ENCODE data around the gene CBLN3. TPM values are rescaled to one million over a fixed set of nuclear protein-coding genes. Genes with fewer than 3 reads are reported as not detected.

CBLN3 gene
- polyA plus RNA-seq, 1 donor from 2014 or later: not detected

DNA sequence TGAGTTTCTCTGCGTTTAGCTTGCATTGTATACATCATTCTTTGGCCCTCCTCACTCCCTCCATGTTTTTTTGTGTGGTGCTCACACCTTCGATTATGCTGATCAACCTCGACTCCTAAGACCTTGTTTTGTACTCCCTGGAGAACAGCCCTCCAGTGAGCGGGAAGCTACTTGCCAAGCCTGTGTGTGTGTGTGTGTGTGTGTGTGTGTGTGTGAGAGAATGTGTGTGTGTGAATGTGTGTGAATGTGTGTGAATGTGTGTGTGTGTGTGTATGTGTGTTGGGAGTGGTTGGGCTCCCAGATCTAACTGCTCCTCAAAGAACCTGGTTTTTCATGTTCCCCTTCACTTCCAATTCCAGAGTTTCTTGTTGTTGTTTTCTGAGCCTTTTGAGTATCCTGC is 24.7 kb downstream of the CBLN3 start:
- Histone ChIP-seq H3K79me2 (replicated peaks; ENCODE audit: insufficient read depth, low read length) (peaks cover 8% of the 10 kb centered on the region), H3K9me2 (ENCODE audit: insufficient read depth, low read length) (no peaks in the 10 kb centered on the region), H3K36me3 (ENCODE audit: insufficient read depth, low read length) (no peaks in the 10 kb centered on the region), H3K9ac (ENCODE audit: low read length) (no peak overlapping the region), H3K4me3 (ENCODE audit: low read length) (no peak overlapping the region), H3K27ac (ENCODE audit: low read length) (no peak overlapping the region), H4K20me1 (ENCODE audit: insufficient read depth) (no peaks in the 10 kb centered on the region), H3K4me2 (ENCODE audit: low read length) (no peak overlapping the region), H3F3A (ENCODE audit: insufficient read depth, low read length, poor library complexity, severe bottlenecking) (no peaks in the 10 kb centered on the region), H3K9me3 (ENCODE audit: low read length) (no peaks in the 10 kb centered on the region), H2AFZ (ENCODE audit: low read depth, low read length) (no peak overlapping the region), H3K27me3 (ENCODE audit: insufficient read depth, low read depth, low read length) (no peaks in the 10 kb centered on the region)
- TF ChIP-seq MXI1 (conservative IDR thresholded peaks at IDR 0.05; ENCODE audit: poor library complexity, severe bottlenecking) (no peak), TAF1 (IDR thresholded peaks at IDR 0.05; ENCODE audit: low read depth) (no peak), RAD21 (conservative IDR thresholded peaks at IDR 0.05) (no peak), EZH2 (IDR thresholded peaks at IDR 0.05; ENCODE audit: borderline replicate concordance, insufficient read depth, low read length, poor library complexity, severe bottlenecking) (no peak), SMC3 (conservative IDR thresholded peaks at IDR 0.05; ENCODE audit: poor library complexity) (no peak), EP300 (conservative IDR thresholded peaks at IDR 0.05; ENCODE audit: poor library complexity, severe bottlenecking) (no peak), POLR2AphosphoS5 (IDR thresholded peaks at IDR 0.05) (no peak)
- TF ChIP-seq, protein P1, sequence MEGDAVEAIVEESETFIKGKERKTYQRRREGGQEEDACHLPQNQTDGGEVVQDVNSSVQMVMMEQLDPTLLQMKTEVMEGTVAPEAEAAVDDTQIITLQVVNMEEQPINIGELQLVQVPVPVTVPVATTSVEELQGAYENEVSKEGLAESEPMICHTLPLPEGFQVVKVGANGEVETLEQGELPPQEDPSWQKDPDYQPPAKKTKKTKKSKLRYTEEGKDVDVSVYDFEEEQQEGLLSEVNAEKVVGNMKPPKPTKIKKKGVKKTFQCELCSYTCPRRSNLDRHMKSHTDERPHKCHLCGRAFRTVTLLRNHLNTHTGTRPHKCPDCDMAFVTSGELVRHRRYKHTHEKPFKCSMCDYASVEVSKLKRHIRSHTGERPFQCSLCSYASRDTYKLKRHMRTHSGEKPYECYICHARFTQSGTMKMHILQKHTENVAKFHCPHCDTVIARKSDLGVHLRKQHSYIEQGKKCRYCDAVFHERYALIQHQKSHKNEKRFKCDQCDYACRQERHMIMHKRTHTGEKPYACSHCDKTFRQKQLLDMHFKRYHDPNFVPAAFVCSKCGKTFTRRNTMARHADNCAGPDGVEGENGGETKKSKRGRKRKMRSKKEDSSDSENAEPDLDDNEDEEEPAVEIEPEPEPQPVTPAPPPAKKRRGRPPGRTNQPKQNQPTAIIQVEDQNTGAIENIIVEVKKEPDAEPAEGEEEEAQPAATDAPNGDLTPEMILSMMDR (IDR thresholded peaks at IDR 0.05; ENCODE audit: poor library complexity, severe bottlenecking): no peak
- TF ChIP-seq, protein P2, sequence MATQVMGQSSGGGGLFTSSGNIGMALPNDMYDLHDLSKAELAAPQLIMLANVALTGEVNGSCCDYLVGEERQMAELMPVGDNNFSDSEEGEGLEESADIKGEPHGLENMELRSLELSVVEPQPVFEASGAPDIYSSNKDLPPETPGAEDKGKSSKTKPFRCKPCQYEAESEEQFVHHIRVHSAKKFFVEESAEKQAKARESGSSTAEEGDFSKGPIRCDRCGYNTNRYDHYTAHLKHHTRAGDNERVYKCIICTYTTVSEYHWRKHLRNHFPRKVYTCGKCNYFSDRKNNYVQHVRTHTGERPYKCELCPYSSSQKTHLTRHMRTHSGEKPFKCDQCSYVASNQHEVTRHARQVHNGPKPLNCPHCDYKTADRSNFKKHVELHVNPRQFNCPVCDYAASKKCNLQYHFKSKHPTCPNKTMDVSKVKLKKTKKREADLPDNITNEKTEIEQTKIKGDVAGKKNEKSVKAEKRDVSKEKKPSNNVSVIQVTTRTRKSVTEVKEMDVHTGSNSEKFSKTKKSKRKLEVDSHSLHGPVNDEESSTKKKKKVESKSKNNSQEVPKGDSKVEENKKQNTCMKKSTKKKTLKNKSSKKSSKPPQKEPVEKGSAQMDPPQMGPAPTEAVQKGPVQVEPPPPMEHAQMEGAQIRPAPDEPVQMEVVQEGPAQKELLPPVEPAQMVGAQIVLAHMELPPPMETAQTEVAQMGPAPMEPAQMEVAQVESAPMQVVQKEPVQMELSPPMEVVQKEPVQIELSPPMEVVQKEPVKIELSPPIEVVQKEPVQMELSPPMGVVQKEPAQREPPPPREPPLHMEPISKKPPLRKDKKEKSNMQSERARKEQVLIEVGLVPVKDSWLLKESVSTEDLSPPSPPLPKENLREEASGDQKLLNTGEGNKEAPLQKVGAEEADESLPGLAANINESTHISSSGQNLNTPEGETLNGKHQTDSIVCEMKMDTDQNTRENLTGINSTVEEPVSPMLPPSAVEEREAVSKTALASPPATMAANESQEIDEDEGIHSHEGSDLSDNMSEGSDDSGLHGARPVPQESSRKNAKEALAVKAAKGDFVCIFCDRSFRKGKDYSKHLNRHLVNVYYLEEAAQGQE (IDR thresholded peaks at IDR 0.05; ENCODE audit: borderline replicate concordance): no peak

DNA sequence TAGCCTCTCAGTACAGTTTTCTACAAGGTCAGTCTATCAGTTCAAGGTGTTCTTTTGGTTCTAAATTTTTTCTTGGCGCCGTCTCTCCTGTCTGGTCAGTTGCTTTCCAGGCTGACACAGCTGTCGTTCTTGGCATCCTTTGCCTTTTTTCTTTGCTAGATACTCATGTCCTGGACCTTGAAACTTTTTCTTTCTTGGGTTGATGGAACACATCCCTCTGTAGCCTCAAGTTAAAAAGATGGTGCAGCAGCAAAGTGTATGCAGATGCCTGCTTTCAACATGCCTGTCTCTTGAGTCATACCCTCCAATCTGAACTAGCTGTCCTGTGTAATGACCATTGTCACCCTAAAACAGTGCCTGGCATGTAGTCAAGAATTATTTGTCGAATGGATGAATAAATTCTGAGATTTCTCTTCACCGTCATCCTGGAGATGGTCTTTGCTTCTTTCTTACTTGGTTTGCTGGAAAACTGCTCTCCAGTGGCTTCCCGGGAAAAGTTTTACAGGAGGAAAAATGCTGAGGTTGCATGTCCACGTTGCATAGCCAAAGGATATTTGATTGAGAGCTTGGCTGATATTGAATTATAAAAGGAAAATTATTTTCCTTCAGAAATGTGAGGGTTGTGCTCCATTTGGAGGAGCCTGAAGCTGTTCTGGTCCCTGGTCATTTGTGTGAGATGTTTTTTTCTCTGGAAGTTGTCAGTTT is 26.0 kb downstream of the CBLN3 start:
- Histone ChIP-seq H3K79me2 (replicated peaks; ENCODE audit: insufficient read depth, low read length) (peaks cover 11% of the 10 kb centered on the region), H3K9ac (ENCODE audit: low read length) (no peak overlapping the region), H3K4me2 (ENCODE audit: low read length) (no peak overlapping the region), H3K36me3 (ENCODE audit: insufficient read depth, low read length) (no peaks in the 10 kb centered on the region), H2AFZ (ENCODE audit: low read depth, low read length) (no peak overlapping the region), H3K27me3 (ENCODE audit: insufficient read depth, low read depth, low read length) (peaks cover 3% of the 10 kb centered on the region), H3F3A (ENCODE audit: insufficient read depth, low read length, poor library complexity, severe bottlenecking) (no peaks in the 10 kb centered on the region), H3K9me2 (ENCODE audit: insufficient read depth, low read length) (no peaks in the 10 kb centered on the region), H3K27ac (ENCODE audit: low read length) (no peak overlapping the region), H3K9me3 (ENCODE audit: low read length) (no peaks in the 10 kb centered on the region), H3K4me3 (ENCODE audit: low read length) (peak overlapping the region; percentile 10), H4K20me1 (ENCODE audit: insufficient read depth) (no peaks in the 10 kb centered on the region)
- TF ChIP-seq SMC3 (conservative IDR thresholded peaks at IDR 0.05; ENCODE audit: poor library complexity) (no peak), RAD21 (conservative IDR thresholded peaks at IDR 0.05) (no peak), MXI1 (conservative IDR thresholded peaks at IDR 0.05; ENCODE audit: poor library complexity, severe bottlenecking) (no peak), EP300 (conservative IDR thresholded peaks at IDR 0.05; ENCODE audit: poor library complexity, severe bottlenecking) (no peak), EZH2 (IDR thresholded peaks at IDR 0.05; ENCODE audit: borderline replicate concordance, insufficient read depth, low read length, poor library complexity, severe bottlenecking) (no peak), POLR2AphosphoS5 (IDR thresholded peaks at IDR 0.05) (no peak)
- TF ChIP-seq, protein P1 (IDR thresholded peaks at IDR 0.05; ENCODE audit: poor library complexity, severe bottlenecking): no peak
